LNCAP (cell line): ENCODE data around the gene RALGAPB.

Experiments
- CTCF ChIP-seq: fragments of 450-650 bp; IDR thresholded peaks from 2 replicates; pipeline ENCODE4 v1.5.1; 2017; ENCODE audit warnings: mild to moderate bottlenecking

Gene RALGAPB

GRCh38 chr20:38563802-38564431, 91.3 kb downstream of the RALGAPB start:
- TF ChIP-seq CTCF, result no peak

GRCh38 chr20:38564680-38565079, 92.0 kb downstream of the RALGAPB start:
- no peak for TF ChIP-seq CTCF

GRCh38 chr20:38566036-38566598, 93.5 kb downstream of the RALGAPB start:
- TF ChIP-seq CTCF, result no peak

- no peak for TF ChIP-seq CTCF
These were observed 97.3 kb downstream of the RALGAPB start for GRCh38 chr20:38569747-38570525.

- TF ChIP-seq CTCF, result no peak
These were observed 100.8 kb downstream of the RALGAPB start for GRCh38 chr20:38573413-38573812.

GRCh38 chr20:38579219-38579910, 106.7 kb downstream of the RALGAPB start:
- no peak for TF ChIP-seq CTCF

GRCh38 chr20:38579921-38580320, 107.3 kb downstream of the RALGAPB start:
- no peak for TF ChIP-seq CTCF
